ENCODE measurements around the gene PRKG1. TPM values are rescaled to one million over a fixed set of nuclear protein-coding genes. Genes with fewer than 3 reads are reported as not detected.

Gene PRKG1
- total RNA-seq, 1 experiment from 2014 or later = 0.21 TPM

DNA sequence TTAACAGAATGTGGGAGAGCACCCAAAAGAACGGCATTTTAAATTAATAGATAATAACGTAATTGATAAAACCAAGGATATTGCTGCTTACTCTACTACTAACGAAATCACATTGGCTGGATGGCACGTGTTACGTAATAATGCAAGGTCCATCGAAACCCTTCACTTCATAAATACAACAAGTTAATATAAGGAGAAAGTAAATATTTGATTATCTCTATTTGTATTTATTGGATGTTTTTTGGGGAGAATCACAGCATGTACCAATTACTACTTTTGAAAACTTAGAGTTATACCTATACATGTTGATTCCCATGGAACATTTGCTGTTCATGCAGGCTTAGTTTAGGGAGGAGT, 1.6 kb downstream of the PRKG1 start:
- H3K27me3 Mint-ChIP-seq (ENCODE audit: unreplicated experiment) = peaks cover 52% of the 10 kb centered on the region
- CTCF ChIA-PET = no interaction called here
- TF ChIP-seq, protein P1, sequence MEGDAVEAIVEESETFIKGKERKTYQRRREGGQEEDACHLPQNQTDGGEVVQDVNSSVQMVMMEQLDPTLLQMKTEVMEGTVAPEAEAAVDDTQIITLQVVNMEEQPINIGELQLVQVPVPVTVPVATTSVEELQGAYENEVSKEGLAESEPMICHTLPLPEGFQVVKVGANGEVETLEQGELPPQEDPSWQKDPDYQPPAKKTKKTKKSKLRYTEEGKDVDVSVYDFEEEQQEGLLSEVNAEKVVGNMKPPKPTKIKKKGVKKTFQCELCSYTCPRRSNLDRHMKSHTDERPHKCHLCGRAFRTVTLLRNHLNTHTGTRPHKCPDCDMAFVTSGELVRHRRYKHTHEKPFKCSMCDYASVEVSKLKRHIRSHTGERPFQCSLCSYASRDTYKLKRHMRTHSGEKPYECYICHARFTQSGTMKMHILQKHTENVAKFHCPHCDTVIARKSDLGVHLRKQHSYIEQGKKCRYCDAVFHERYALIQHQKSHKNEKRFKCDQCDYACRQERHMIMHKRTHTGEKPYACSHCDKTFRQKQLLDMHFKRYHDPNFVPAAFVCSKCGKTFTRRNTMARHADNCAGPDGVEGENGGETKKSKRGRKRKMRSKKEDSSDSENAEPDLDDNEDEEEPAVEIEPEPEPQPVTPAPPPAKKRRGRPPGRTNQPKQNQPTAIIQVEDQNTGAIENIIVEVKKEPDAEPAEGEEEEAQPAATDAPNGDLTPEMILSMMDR (IDR thresholded peaks at IDR 0.05; ENCODE audit: unreplicated experiment) = no peak
- no peak for DNase-seq
- no peaks in the 10 kb centered on the region for H3K4me1 Mint-ChIP-seq (ENCODE audit: low read depth, unreplicated experiment)
- no TSS peak for BruUV-seq (replicated peaks)
- no peak overlapping the region for H3K27ac Mint-ChIP-seq (ENCODE audit: unreplicated experiment)
- intact Hi-C loops (cut with micrococcal nuclease; ENCODE audit: unreplicated experiment) = no loop called here
- no peaks in the 10 kb centered on the region for H3K9me3 Mint-ChIP-seq (ENCODE audit: low read depth, unreplicated experiment)
- H3K36me3 Mint-ChIP-seq (ENCODE audit: insufficient read depth, unreplicated experiment) = peaks cover 11% of the 10 kb centered on the region
- H3K4me3 Mint-ChIP-seq (ENCODE audit: low read depth, unreplicated experiment) = no peak overlapping the region

DNA sequence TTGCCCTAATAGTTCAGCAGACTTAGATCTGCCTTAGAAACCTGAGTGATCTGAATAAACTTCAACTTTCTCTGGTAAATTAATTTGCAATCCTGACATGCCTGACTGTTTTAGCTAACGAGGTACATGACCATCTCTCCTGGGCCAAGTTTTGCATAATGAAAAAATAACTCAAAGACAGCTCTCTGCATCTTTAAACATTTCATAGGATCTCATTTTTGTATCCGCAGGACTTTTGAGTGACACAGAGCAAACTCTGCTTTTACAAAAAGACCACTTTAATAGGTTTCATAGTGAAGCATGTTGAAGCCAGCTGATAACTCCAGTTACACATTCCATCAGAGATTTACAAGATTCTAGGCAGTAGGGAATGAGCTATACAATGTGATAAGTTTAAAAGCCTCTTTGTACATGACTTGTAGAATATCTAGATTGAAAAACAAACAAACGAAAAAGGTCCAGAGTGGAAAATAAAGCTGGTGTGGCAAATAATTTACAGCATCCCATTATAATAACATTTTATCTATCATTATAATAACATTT, 2.1 kb downstream of the PRKG1 start:
- Mint-ChIP-seq H3K27me3 (ENCODE audit: unreplicated experiment) (peaks cover 57% of the 10 kb centered on the region), H3K4me1 (ENCODE audit: low read depth, unreplicated experiment) (no peaks in the 10 kb centered on the region), H3K27ac (ENCODE audit: unreplicated experiment) (no peak overlapping the region), H3K36me3 (ENCODE audit: insufficient read depth, unreplicated experiment) (peaks cover 11% of the 10 kb centered on the region), H3K9me3 (ENCODE audit: low read depth, unreplicated experiment) (no peaks in the 10 kb centered on the region), H3K4me3 (ENCODE audit: low read depth, unreplicated experiment) (no peak overlapping the region)
- TF ChIP-seq, protein P1 (IDR thresholded peaks at IDR 0.05; ENCODE audit: unreplicated experiment) = no peak
- intact Hi-C loops (cut with micrococcal nuclease; ENCODE audit: unreplicated experiment) = no loop called here
- no TSS peak for BruUV-seq (replicated peaks)
- CTCF ChIA-PET = no interaction called here
- no peak for DNase-seq

DNA sequence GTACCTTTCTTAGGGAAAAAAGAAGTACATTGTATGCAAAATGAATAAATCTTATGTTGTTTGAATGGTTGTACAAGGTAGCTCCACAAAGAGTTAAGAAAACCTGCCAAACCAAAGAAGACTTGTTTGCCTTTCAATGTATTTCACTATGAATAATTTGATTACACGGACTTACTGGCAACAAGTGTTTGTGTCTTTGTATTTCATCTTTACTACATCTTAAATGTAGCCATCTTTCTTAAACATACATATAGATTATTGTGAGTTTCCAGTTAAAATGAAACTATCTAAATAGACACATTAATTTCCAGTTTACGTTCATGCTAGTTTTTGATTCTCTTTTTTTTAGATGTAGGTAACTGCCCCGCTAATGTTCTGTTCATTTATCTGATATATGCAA, 2.8 kb downstream of the PRKG1 start:
- H3K4me1 Mint-ChIP-seq (ENCODE audit: low read depth, unreplicated experiment) = no peaks in the 10 kb centered on the region

DNA sequence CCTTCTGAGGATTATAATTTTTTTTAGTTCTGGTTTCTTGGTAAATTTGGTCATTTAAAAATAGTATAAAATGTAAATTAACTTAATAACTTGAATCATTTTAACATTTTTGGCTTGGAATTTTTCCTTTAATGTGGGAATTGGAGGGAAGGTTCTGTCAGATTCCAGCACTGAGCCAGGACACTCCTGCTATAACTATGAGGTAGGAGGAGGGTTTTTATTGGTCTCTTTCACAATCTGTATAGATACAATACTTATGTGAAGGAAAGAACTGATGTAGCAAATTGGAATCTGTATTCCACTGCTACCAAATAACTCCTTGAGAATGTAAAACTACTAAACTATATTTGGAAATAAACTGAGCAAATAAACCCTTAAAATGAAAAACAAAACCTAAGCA, 3.2 kb downstream of the PRKG1 start:
- BruUV-seq (replicated peaks) = no TSS peak
- no peak overlapping the region for H3K27ac Mint-ChIP-seq (ENCODE audit: unreplicated experiment)

More for the DNA sequence above, 2.8 kb downstream of the PRKG1 start:
- H3K4me3 Mint-ChIP-seq (ENCODE audit: low read depth, unreplicated experiment) = no peak overlapping the region
- TF ChIP-seq, protein P1 (IDR thresholded peaks at IDR 0.05; ENCODE audit: unreplicated experiment) = no peak
- CTCF ChIA-PET = no interaction called here
- no peak overlapping the region for H3K27ac Mint-ChIP-seq (ENCODE audit: unreplicated experiment)
- BruUV-seq (replicated peaks) = no TSS peak
- peaks cover 11% of the 10 kb centered on the region for H3K36me3 Mint-ChIP-seq (ENCODE audit: insufficient read depth, unreplicated experiment)
- peaks cover 61% of the 10 kb centered on the region for H3K27me3 Mint-ChIP-seq (ENCODE audit: unreplicated experiment)
- no peaks in the 10 kb centered on the region for H3K9me3 Mint-ChIP-seq (ENCODE audit: low read depth, unreplicated experiment)
- intact Hi-C loops (cut with micrococcal nuclease; ENCODE audit: unreplicated experiment) = no loop called here
- DNase-seq = no peak

More for the DNA sequence above, 3.2 kb downstream of the PRKG1 start:
- CTCF ChIA-PET = no interaction called here
- intact Hi-C loops (cut with micrococcal nuclease; ENCODE audit: unreplicated experiment) = no loop called here
- Mint-ChIP-seq H3K27me3 (ENCODE audit: unreplicated experiment) (peaks cover 61% of the 10 kb centered on the region), H3K4me3 (ENCODE audit: low read depth, unreplicated experiment) (no peak overlapping the region), H3K36me3 (ENCODE audit: insufficient read depth, unreplicated experiment) (peaks cover 11% of the 10 kb centered on the region), H3K9me3 (ENCODE audit: low read depth, unreplicated experiment) (no peaks in the 10 kb centered on the region), H3K4me1 (ENCODE audit: low read depth, unreplicated experiment) (no peaks in the 10 kb centered on the region)
- TF ChIP-seq, protein P1 (IDR thresholded peaks at IDR 0.05; ENCODE audit: unreplicated experiment) = no peak
- DNase-seq = no peak
